ENCODE data around the gene MT1X.

DNA sequence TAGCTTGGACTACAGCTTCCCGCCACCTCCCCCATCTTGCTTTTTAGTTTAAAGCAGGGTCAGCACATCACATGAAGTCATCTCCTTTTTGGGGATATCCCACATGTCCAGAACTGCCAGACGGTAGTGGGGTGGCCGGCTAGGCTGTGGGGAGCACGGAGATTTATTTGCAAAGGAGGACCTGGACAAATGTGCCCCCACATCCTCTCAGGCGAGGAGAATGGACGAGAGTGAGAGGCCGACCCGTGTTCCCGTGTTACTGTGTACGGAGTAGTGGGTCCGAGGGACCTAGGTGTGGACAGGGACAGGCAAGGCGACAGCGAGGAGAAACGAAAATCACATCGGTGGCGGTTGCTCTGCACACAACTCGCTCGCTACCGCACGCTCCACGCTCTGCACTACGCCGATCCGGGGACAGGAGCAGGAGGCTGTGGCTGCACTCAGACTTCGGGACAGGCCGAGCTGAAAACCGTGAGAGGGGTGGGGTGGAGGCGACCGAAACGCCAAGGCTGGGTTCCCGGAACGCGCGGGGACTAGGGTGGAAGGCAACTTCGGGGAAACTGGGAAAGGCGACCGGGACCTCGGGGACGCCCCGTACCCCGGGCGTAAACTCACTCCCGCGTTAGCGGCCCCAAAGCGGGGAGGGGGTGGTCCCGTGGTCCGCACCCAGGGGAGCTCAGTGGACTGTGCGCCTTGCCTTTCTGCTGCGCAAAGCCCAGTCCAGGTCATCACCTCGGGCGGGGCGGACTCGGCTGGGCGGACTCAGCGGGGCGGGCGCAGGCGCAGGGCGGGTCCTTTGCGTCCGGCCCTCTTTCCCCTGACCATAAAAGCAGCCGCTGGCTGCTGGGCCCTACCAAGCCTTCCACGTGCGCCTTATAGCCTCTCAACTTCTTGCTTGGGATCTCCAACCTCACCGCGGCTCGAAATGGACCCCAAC, 44.2 kb upstream of the MT1X start, which contains the start of gene MT1A:
- TF ChIP-seq, protein P1, sequence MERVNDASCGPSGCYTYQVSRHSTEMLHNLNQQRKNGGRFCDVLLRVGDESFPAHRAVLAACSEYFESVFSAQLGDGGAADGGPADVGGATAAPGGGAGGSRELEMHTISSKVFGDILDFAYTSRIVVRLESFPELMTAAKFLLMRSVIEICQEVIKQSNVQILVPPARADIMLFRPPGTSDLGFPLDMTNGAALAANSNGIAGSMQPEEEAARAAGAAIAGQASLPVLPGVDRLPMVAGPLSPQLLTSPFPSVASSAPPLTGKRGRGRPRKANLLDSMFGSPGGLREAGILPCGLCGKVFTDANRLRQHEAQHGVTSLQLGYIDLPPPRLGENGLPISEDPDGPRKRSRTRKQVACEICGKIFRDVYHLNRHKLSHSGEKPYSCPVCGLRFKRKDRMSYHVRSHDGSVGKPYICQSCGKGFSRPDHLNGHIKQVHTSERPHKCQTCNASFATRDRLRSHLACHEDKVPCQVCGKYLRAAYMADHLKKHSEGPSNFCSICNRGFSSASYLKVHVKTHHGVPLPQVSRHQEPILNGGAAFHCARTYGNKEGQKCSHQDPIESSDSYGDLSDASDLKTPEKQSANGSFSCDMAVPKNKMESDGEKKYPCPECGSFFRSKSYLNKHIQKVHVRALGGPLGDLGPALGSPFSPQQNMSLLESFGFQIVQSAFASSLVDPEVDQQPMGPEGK (CRISPR knock-in tag; IDR thresholded peaks at IDR 0.05) = peak; percentile 53
- TF ChIP-seq BHLHE40 (IDR thresholded peaks at IDR 0.05; ENCODE audit: low read length) (no peak), SRY (CRISPR knock-in tag; IDR thresholded peaks at IDR 0.05) (0 out of 2 replicates have a peak, but pooled peaks have one; percentile 42), EZH2 (conservative IDR thresholded peaks at IDR 0.05; ENCODE audit: low read depth, low read length) (no peak), GABPA (IDR thresholded peaks at IDR 0.05; ENCODE audit: low read depth, low read length) (no peak), GABPA (CRISPR knock-in tag; IDR thresholded peaks at IDR 0.05; ENCODE audit: low read depth) (no peak), TARDBP (CRISPR knock-in tag; IDR thresholded peaks at IDR 0.05) (peak; percentile 30; the same call in 1 of the 2 replicates)
- TF ChIP-seq, protein P2, sequence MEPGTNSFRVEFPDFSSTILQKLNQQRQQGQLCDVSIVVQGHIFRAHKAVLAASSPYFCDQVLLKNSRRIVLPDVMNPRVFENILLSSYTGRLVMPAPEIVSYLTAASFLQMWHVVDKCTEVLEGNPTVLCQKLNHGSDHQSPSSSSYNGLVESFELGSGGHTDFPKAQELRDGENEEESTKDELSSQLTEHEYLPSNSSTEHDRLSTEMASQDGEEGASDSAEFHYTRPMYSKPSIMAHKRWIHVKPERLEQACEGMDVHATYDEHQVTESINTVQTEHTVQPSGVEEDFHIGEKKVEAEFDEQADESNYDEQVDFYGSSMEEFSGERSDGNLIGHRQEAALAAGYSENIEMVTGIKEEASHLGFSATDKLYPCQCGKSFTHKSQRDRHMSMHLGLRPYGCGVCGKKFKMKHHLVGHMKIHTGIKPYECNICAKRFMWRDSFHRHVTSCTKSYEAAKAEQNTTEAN (CRISPR knock-in tag; conservative IDR thresholded peaks at IDR 0.05) = 0 out of 2 replicates have a peak, but pooled peaks have one; percentile 21
- TF ChIP-seq, protein P3, sequence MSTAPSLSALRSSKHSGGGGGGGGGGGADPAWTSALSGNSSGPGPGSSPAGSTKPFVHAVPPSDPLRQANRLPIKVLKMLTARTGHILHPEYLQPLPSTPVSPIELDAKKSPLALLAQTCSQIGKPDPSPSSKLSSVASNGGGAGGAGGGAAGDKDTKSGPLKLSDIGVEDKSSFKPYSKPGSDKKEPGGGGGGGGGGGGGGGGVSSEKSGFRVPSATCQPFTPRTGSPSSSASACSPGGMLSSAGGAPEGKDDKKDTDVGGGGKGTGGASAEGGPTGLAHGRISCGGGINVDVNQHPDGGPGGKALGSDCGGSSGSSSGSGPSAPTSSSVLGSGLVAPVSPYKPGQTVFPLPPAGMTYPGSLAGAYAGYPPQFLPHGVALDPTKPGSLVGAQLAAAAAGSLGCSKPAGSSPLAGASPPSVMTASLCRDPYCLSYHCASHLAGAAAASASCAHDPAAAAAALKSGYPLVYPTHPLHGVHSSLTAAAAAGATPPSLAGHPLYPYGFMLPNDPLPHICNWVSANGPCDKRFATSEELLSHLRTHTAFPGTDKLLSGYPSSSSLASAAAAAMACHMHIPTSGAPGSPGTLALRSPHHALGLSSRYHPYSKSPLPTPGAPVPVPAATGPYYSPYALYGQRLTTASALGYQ (CRISPR knock-in tag; IDR thresholded peaks at IDR 0.05) = no peak

All from HepG2 (cell line).